Natural killer cell (primary cell): ENCODE results near the gene NHERF2. TPM values are rescaled to one million over a fixed set of nuclear protein-coding genes. Genes with fewer than 3 reads are reported as not detected.

Source experiments
- ATAC-seq, 3 donors: fragments of 150-1000 bp in 2 of 3; fragments of 200-7000 bp in 1 of 3; cut with Tn5 transposase; 1 replicate in 1 of 3; 2 replicates in 2 of 3; pipeline ENCODE4 v1.10.0; 2021; ENCODE audit warnings: mild to moderate bottlenecking in 2 of 3, moderate library complexity in 2 of 3
- DNase-seq, 2 donors: peaks; one replicate each; pipeline versions ENCODE4 v3.0.0 to v3.0.0-alpha.2; 2013 to 2021; ENCODE audit warnings: mixed read lengths in 1 of 2
- H3K27ac ChIP-seq: one replicate; pipeline ENCODE4 v1.5.1; 2013; ENCODE audit warnings: mild to moderate bottlenecking, low read length
- H3K27me3 ChIP-seq: one replicate; pipeline ENCODE4 v1.6.1; 2013; ENCODE audit warnings: low read length; ENCODE audit not compliant: control insufficient read depth, insufficient read depth
- H3K36me3 ChIP-seq: one replicate; pipeline ENCODE4 v1.6.1; 2013; ENCODE audit warnings: low read length; ENCODE audit not compliant: control insufficient read depth, insufficient read depth
- H3K4me1 ChIP-seq: one replicate; pipeline ENCODE4 v1.6.1; 2013; ENCODE audit warnings: low read length; ENCODE audit not compliant: control insufficient read depth, insufficient read depth
- H3K4me3 ChIP-seq: one replicate; pipeline ENCODE4 v1.5.1; 2013; ENCODE audit warnings: low read length
- H3K9me3 ChIP-seq: one replicate; pipeline ENCODE4 v1.6.1; 2013; ENCODE audit warnings: low read length; ENCODE audit not compliant: control insufficient read depth, insufficient read depth
- H3K27ac Mint-ChIP-seq, 2 donors: one replicate each; pipeline ENCODE4 v1.8.0; 2022; ENCODE audit warnings: mild to moderate bottlenecking in 2 of 2, mixed read lengths in 2 of 2, moderate library complexity in 1 of 2
- H3K27me3 Mint-ChIP-seq, 2 donors: one replicate each; pipeline ENCODE4 v1.8.0; 2022; ENCODE audit warnings: low read depth in 2 of 2, mixed read lengths in 2 of 2
- H3K36me3 Mint-ChIP-seq: one replicate; pipeline ENCODE4 v1.8.0; 2022; ENCODE audit warnings: mixed read lengths
- H3K4me1 Mint-ChIP-seq, 2 donors: one replicate each; pipeline ENCODE4 v1.8.0; 2022; ENCODE audit warnings: mixed read lengths in 2 of 2
- H3K4me3 Mint-ChIP-seq: one replicate; pipeline ENCODE4 v1.8.0; 2022; ENCODE audit warnings: mild to moderate bottlenecking, moderate library complexity, mixed read lengths
- H3K9me3 Mint-ChIP-seq, 2 donors: one replicate each; pipeline ENCODE4 v1.8.0; 2022; ENCODE audit warnings: mixed read lengths in 2 of 2
- WGBS: methylation state at CpG from one replicate; pipeline ENCODE4 v1.1.7; 2013; ENCODE audit warnings: missing lambda C conversion rate; ENCODE audit not compliant: insufficient coverage; 5-methylcytosine and 5-hydroxymethylcytosine counted together
- intact Hi-C: fragments of 100-400 bp; cut with micrococcal nuclease; formaldehyde crosslinking; loops from one replicate; pipeline ENCODE4 v1.14.2; 2022
- total RNA-seq, 4 donors: library from RNA; stranded (reverse); fragments of 120-200 nt in 1 of 4; gene quantifications; one replicate each; pipeline versions ENCODE4 v1.2.3 to v1.2.4, GENCODE V29; 2013 to 2022
- TF ChIP-seq, protein P1 (sequence below): fragments of 200-600 bp; IDR thresholded peaks from one replicate; pipeline ENCODE4 v1.8.0; 2022; ENCODE audit warnings: antibody characterized with exemption

NHERF2 gene
- total RNA-seq, 3 donors from 2014 or later (not counting 1 experiment from before 2014, with no cell fraction given), result 4.3 to 7.1 (median 5.6) TPM

DNA sequence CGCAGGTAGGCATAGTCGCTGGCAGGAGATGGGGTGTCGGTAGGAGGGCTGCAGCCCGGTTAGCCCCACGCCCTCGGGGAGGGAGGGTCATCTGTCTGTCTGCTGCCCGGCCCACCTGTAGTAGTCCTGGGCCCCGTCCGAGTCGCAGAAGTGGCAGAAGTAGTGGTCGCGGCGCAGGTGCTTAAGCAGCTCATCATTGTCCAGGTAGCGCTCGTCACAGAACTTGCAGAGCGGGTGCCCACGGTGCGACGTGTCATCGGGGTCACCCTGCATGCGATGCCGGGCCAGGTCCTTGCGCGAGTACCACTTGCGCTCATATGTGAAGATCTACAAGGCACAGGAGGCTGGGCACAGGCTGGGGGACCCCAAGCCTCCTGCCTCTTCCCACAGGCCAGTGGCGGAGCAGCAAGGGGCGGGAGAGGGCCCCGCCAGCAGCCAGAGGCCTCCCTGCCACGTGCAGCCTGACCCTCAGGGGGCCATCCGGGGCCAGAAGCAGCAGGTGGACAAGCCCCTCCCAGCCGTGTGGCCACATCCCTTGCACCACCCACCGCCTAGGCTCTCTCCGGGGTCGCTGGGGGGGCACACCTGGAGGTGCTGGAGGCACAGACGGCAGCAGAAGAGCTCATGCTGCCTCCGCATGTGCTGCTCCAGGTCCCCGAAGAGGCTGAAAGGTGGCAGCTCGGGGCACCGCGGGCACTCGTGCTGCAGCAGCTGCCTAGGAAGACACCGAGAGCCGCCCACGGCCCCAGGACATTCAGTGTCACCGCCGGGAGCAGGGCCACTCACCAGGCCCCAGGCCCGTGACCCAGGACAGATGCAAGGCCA is 24.1 kb upstream of the NHERF2 start:
- peaks cover 9 to 34% of the 10 kb centered on the region in 2 donors for H3K4me1 Mint-ChIP-seq
- Histone ChIP-seq H3K36me3 (peaks cover 43% of the 10 kb centered on the region), H3K27ac (no peak overlapping the region), H3K9me3 (no peaks in the 10 kb centered on the region), H3K27me3 (no peaks in the 10 kb centered on the region), H3K4me1 (peaks cover 38% of the 10 kb centered on the region), H3K4me3 (no peak overlapping the region)
- no peaks in the 10 kb centered on the region for H3K27me3 Mint-ChIP-seq
- intact Hi-C loops, result loop anchor here (10.0 kb wide), 2 partner anchors 482 to 662 kb away; no protein-coding TSS in a partner anchor
- no peaks in the 10 kb centered on the region for H3K9me3 Mint-ChIP-seq
- TF ChIP-seq, protein P1, sequence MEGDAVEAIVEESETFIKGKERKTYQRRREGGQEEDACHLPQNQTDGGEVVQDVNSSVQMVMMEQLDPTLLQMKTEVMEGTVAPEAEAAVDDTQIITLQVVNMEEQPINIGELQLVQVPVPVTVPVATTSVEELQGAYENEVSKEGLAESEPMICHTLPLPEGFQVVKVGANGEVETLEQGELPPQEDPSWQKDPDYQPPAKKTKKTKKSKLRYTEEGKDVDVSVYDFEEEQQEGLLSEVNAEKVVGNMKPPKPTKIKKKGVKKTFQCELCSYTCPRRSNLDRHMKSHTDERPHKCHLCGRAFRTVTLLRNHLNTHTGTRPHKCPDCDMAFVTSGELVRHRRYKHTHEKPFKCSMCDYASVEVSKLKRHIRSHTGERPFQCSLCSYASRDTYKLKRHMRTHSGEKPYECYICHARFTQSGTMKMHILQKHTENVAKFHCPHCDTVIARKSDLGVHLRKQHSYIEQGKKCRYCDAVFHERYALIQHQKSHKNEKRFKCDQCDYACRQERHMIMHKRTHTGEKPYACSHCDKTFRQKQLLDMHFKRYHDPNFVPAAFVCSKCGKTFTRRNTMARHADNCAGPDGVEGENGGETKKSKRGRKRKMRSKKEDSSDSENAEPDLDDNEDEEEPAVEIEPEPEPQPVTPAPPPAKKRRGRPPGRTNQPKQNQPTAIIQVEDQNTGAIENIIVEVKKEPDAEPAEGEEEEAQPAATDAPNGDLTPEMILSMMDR, result no peak
- no peaks in the 10 kb centered on the region for H3K36me3 Mint-ChIP-seq
- no peak overlapping the region for H3K4me3 Mint-ChIP-seq
- WGBS, result 97% methylated on average over 47 of the region's 47 CpGs
- no peak overlapping the region for H3K27ac Mint-ChIP-seq
- no peak for DNase-seq
- no peak for ATAC-seq

DNA sequence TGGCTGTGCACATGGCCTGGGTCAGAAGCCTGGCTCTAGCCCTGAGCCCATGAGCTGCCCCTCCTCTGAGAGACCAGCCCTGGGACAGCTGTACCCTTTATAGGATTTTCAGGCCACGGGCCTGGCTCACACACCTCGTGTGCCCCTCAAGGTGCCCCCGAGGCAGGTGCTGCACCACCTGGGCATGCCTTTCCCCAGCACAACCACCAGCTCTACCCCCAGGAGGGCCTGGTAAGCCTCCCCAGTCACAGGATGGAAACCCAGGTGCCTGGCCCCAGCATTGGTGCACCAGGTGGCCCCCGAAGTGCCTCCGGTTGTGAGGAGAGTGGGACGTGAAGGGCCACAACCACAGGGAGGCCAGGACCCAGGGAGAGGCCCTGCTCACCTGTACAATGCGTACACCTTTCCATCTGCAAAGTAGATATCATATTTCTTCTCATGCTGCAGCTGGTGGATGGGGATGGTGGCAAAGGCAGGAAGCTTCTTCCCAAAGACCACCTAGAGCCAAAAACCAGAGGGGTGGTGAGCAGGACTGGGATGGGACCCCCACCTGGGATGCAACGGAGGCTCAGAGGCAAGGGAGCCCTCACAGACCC is 23.4 kb upstream of the NHERF2 start:
- intact Hi-C loops, result loop anchor here (10.0 kb wide), 2 partner anchors 481 to 661 kb away; no protein-coding TSS in a partner anchor
- Histone ChIP-seq H3K4me3 (no peak overlapping the region), H3K9me3 (no peaks in the 10 kb centered on the region), H3K4me1 (peaks cover 45% of the 10 kb centered on the region), H3K27me3 (no peaks in the 10 kb centered on the region), H3K27ac (no peak overlapping the region), H3K36me3 (peaks cover 39% of the 10 kb centered on the region)
- Mint-ChIP-seq H3K27ac (no peak overlapping the region), H3K9me3 (no peaks in the 10 kb centered on the region), H3K4me3 (no peak overlapping the region), H3K27me3 (no peaks in the 10 kb centered on the region), H3K4me1 (peaks cover 16 to 41% of the 10 kb centered on the region in 2 donors), H3K36me3 (no peaks in the 10 kb centered on the region)
- 82% methylated on average over 7 of the region's 8 CpGs for WGBS
- DNase-seq (no peak), ATAC-seq (no peak)
- TF ChIP-seq, protein P1, result no peak

DNA sequence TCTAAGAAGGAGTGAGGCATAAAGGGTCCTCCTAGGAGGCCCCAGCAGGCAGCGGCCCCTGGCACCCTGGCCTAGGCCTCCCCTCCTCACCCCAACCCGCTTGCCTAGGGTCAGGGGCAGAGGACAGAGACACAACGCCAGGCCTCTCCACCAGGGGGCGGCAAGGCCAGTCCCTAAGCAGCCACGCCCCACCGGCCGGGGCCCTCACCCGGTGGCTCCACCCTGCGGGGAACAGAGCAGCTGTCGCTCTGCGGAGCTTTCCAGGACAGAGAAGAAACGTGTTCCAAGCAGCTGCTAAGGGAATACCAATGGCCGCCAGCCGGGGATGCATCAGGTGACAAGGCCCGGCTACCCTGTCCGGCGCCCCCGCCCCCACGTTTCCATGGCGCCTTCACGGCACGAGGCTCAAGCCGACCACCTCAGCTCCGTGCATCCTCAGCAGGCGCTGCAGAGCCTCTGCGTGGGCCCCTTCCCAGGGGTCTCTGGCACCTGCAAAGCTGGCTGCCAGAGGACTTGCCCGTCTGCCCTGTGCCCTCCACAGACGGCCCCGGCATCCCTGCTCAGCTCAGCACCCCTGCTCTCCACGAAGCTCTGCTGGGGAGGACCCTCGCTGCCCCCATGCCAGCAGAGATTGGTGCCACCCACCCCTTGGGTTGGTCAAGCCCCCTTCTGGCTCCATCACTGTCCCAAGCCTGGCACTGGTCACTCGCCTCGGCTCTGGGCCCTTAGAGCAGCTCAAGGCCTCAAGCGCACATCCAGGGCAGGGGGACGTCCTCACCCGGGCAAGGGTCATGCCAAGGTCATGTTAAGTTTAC is 22.7 kb upstream of the NHERF2 start:
- Mint-ChIP-seq H3K36me3 (no peaks in the 10 kb centered on the region), H3K9me3 (no peaks in the 10 kb centered on the region), H3K4me3 (no peak overlapping the region), H3K27ac (no peak overlapping the region), H3K4me1 (peaks cover 21 to 48% of the 10 kb centered on the region in 2 donors), H3K27me3 (no peaks in the 10 kb centered on the region)
- H3K9me3 ChIP-seq, result no peaks in the 10 kb centered on the region
- no peaks in the 10 kb centered on the region for H3K27me3 ChIP-seq
- WGBS, result 50% methylated on average over 36 of the region's 36 CpGs
- H3K27ac ChIP-seq, result no peak overlapping the region
- intact Hi-C loops, result loop anchor here (10.0 kb wide), 2 partner anchors 481 to 661 kb away; no protein-coding TSS in a partner anchor
- DNase-seq (peak; percentile 83 to 89), ATAC-seq (peak; percentile 95 to 98 (median 96))
- H3K4me1 ChIP-seq, result peaks cover 52% of the 10 kb centered on the region
- TF ChIP-seq, protein P1, result peak; percentile 89
- H3K36me3 ChIP-seq, result peaks cover 35% of the 10 kb centered on the region
- H3K4me3 ChIP-seq, result no peak overlapping the region
